ENCODE measurements around the gene DEPDC1B.
"Not testable (repeated sequence)": the region's sequence is repeated elsewhere in the genome, so short reads cannot be mapped to it uniquely, and the experiment has no call there.

DEPDC1B gene

GRCh38 chr5:60698336-60698735, 1.6 kb downstream of the DEPDC1B start:
- no peak for DNase-seq

DNA sequence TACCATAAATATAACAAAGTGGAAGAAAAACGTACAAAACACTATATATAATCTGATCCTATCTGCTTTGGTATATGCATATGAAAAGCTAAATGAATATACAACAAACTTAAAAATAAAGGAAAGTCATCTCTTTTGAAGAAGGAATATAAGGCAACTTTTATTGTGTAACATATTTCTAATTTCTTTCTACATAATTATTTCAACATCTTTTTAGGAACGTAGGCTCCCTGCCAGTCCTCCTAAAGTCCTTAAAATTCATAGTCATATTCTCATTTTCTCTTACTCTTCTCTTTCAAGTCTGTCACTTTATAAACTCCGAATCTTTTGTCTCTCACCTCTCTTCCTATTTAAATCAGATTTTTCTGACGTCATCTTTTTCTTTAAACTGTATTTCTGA, 9.6 kb downstream of the DEPDC1B start:
- no peak for DNase-seq

- no peak for DNase-seq
Measured at GRCh38 chr5:60688980-60689379, 11.0 kb downstream of the DEPDC1B start.

DNA sequence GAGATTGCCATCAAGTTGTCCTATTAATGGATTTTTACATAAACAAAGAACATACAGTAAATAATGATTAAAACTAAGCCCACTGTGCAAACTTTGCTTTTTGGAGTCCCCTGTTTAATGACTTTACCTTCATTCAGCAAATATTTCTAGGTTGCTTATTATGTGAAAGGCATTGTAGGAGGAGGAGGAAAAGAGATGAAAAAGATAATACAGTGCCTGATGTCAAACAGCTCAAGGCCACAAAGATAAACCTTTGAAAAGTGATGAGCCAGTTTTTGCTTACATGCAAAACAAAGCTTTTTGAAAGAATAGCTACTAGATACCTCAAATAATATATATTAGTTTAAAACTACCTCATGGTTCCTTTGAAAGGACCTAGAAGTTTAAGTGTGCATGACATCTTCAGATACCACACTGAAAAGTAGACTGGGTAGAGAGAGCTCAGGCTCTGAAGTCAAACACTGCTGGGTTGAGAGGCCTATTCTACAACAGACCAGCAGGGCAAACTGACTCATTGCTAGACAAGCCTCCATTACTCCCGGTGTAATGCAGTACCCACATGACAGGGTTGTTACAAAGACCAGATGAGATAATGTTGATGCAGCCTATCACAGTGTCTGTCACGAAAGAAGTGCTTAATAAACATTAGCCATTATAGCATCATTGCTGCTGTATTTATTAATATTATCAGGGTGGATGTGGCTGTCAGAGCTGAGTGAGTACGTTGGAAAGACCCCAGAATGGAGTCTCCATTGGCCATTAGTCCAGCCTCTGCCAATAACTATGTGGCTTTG, 11.8 kb downstream of the DEPDC1B start:
- DNase-seq, result no peak

DNA sequence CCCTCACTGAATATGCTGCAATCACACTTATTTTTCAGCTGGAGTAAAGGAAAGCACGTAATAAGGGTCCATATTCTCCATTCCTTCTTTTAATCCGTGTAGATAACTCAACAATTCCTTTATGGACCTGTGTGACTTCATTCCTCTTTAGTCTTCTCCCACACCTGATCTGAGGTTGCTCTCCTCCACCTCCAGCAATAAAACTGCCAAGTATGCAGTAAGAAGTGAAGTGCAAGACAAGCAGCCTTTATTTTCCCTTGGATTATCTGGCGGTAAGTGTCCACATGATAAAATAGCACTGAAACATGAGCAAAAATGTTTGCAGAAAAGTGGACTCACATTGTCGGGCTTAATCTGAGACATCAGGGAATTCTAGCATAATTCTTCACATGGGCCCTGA, 13.8 kb downstream of the DEPDC1B start:
- no peak for DNase-seq

- DNase-seq, result no peak
Measured at GRCh38 chr5:60685700-60686099, 14.3 kb downstream of the DEPDC1B start.

- DNase-seq, result no peak
Measured at GRCh38 chr5:60685028-60685427, 14.9 kb downstream of the DEPDC1B start.

- not testable (repeated sequence) for DNase-seq
Measured at GRCh38 chr5:60682007-60682406, 18.0 kb downstream of the DEPDC1B start.

GRCh38 chr5:60679816-60680215, 20.1 kb downstream of the DEPDC1B start:
- no peak for DNase-seq

- DNase-seq, result peak; percentile 0
Measured at GRCh38 chr5:60677850-60678664, 21.9 kb downstream of the DEPDC1B start.

GRCh38 chr5:60675286-60675685, 24.7 kb downstream of the DEPDC1B start:
- DNase-seq, result no peak

DNA sequence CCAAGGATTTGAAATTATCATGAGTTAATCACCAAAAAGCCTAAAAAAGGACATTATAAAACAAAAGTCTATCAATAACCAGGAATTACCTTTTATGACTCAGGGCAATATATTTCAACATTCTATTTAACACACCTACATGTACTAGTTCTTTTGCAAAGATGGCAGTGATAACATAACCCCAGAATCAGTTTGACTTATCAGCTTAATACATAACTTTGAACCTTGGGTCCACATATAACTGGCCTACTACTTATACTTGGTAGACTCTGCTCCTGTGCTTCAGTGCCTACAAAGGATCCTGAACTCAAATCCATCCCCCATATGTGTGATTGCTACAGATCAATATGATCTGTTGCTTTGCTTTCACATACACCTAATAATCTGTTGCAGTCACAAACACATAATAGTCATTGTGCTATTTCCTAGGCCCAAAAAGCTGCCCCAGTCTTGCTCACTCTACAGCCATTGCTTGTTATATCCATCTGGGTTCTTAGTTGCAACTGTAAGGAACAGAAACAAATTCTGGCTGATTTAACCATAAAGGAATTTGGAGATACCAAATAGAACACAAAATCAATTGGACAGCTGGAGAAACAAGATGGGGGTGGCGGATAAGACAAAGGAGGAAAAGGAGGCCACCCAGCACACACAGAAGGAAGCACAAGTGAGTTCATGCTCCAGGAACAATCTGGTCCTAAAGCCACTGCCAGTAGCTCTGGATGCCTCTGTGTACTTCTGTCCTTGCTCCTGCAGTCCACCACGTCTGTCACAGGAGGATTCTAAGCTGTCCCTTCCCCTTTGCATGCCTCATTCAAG, 25.5 kb downstream of the DEPDC1B start:
- DNase-seq, result no peak

DNA sequence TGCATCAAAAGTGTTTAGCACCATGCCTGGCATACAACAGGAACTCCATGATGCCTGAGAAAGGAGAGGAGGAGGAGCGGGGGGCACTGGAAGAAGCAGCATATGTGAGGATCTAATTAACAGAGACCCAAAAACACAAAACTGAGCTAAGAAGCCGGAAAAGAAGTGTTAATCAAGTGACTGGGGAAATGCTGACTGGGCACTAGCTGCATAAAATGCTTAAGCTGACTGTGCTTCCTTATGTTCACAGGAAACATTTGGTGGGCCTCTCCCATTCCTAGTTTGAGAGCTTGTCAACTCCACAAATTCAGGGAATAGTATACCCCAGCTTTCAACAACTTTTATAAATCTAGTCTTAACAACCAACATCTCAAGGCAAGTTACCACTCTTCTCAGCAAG, 26.6 kb downstream of the DEPDC1B start:
- no peak for DNase-seq

DNA sequence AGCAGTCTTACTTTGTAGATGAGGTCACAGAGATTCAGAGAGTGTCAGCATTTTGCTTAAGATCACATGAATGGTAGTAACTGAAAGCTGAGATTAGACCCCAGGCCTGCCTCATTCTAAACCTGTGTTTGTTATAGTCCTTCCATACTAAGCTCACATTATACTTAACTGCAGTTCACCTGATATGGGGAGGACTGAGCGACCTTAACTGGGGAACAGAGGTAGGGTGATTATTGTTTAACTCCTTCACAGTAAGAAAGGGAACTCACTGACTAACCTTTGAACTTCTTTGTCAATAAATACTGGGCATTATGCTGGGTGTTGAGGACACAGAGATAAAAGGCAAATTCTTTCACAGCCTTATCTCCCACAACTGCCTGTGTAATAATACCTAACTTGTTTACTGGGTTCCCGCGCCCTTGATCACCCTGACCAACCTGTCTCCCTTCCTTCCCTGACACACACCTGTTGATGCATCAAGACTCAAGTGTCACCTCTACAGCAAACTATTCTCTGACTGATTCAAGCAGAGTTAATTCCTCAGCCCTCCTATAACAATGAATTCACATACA, 27.2 kb downstream of the DEPDC1B start:
- DNase-seq, result no peak

- no peak for DNase-seq
Measured at GRCh38 chr5:60671899-60672692, 27.9 kb downstream of the DEPDC1B start.

GRCh38 chr5:60670749-60671148, 29.2 kb downstream of the DEPDC1B start:
- DNase-seq, result no peak

DNA sequence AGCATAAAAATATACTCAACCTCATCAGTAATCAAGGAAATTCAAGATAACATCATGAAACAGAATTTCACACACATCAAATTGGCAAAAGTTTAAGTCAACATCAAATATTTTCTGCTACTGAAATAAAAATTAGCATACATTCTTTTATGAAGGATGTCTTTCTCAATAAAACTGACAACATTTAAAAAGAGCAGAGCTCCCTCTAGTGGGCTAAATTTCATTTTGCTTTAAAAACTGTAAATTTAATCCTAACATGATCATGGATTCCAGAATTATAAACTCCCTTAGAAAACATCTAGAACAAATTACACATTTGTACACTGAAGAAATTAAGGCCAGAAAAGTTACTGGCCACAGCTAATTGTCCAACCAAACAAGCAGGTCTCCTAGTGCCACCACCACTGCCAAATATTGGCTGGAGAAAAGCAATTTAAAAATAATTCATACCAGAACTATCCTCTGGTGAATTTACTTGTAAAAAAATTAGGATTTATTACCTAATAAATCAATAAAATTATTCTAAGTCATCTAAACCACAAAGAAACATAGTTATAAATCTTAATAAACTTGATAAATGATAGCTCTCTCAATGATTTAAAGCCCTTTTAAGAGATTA, 31.2 kb downstream of the DEPDC1B start:
- no peak for DNase-seq

DNA sequence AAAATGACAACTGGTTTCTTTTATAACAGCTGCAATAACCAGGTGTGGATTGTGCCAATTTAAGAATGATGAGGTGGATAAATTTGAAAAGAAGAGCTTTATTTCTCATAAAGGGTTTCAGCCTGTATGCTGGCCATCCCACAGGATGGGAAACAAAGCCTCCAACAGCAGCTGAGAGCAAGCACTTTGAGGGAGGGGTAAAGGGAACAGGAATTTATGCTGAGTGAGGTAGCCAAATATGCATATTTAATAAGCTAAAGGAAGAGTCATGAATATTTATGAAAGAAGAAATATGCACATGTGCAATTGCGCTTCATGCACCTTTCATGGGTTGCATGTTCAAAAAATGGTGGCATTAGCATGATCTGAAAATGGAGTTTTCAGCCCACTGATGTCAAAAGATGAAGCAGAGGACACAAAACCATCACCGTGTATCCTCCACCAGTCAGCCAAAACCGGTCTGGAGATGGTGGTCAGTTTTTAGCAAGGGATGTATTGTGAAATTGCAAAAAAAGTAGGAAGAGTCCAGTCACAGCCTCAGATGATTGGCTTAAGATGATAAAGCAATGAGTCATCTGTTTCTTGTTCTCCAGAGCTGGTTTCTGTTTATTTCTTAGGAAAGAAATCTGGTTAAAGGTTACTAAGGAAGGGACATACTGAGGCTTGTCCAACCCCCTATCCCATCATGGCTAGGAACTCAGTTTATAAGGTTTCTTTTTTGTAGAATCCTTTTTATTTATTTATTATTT, 47.9 kb downstream of the DEPDC1B start:
- DNase-seq, result no peak

GRCh38 chr5:60649288-60649917, 50.6 kb downstream of the DEPDC1B start:
- no peak for DNase-seq

DNA sequence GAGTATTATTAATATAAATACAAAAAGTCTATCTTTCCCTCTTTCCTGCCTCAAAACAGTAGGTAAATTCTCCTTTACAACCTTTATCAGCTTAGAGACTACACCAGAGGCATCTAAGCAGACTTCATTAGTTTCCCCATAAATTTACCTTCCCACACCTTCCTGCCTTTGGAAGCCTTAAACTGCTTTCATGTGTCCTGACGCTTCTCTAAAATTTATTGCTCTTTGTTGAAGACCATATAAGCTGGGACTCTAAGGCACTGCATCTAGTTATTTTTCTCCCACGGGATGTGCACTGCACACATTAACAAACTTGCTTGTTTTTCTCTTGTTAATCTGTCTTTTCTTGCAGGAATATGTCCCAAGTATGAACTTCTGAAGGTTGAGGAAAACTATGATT, 51.8 kb downstream of the DEPDC1B start:
- DNase-seq, result no peak

Data from DMS153 (cell line).